Measurements from ENCODE around the gene INSR.

DNA sequence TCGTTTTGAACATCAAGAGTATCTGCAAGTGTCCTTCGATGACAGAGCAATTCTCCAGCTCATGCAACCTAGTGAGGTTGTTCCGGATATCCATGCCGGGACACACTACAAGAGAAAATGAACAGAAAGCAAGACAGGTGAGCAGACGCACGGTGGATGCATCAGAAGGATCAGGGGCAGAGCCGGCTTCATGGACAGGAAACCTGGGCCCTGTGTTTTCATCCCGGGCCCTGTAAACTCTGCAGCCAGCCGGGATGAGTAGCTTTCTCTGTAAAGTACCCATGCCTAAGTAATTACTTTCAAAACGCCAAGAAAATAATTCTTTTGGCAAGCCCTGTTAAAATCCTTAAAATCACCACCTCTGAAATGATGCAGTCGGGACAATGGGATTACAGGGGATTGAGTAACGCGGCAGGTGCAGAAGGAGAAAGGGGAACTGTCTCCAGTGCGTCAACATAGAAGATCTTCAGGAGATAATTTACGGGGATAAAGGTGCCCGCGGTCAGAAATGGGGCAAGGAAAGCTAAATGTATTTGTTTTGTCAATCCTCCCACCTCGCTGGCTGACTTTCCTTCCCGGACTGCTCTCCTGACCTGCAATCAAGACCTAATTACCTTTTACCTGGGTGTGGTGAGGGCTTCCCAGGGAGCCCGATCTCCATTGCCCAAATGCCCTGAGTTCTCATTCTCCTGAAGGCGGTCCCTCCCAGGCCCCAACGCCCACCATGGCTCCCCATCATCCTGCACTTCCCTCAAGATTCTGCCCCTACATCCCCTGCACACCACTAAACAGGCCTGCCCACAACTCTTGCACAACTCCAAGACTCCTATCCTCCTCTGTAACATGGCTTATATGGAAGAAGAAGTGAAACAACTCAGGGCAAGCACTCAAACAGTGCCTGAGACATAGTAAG, 26.2 kb downstream of the INSR start:
- TF ChIP-seq, protein P1, sequence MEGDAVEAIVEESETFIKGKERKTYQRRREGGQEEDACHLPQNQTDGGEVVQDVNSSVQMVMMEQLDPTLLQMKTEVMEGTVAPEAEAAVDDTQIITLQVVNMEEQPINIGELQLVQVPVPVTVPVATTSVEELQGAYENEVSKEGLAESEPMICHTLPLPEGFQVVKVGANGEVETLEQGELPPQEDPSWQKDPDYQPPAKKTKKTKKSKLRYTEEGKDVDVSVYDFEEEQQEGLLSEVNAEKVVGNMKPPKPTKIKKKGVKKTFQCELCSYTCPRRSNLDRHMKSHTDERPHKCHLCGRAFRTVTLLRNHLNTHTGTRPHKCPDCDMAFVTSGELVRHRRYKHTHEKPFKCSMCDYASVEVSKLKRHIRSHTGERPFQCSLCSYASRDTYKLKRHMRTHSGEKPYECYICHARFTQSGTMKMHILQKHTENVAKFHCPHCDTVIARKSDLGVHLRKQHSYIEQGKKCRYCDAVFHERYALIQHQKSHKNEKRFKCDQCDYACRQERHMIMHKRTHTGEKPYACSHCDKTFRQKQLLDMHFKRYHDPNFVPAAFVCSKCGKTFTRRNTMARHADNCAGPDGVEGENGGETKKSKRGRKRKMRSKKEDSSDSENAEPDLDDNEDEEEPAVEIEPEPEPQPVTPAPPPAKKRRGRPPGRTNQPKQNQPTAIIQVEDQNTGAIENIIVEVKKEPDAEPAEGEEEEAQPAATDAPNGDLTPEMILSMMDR (IDR thresholded peaks at IDR 0.05) = no peak
- TF ChIP-seq ZC3H11A (IDR thresholded peaks at IDR 0.05) (no peak), RFX5 (IDR thresholded peaks at IDR 0.05) (no peak), POLR2A (IDR thresholded peaks at IDR 0.05; ENCODE audit: low read length) (no peak), KDM1A (IDR thresholded peaks at IDR 0.05; ENCODE audit: low read depth) (no peak), CHD4 (IDR thresholded peaks at IDR 0.05; ENCODE audit: borderline replicate concordance) (no peak)
- TF ChIP-seq, protein P2, sequence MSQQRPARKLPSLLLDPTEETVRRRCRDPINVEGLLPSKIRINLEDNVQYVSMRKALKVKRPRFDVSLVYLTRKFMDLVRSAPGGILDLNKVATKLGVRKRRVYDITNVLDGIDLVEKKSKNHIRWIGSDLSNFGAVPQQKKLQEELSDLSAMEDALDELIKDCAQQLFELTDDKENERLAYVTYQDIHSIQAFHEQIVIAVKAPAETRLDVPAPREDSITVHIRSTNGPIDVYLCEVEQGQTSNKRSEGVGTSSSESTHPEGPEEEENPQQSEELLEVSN (IDR thresholded peaks at IDR 0.05; ENCODE audit: borderline replicate concordance, low read depth) = no peak

Data from A549 (cell line).